SK-N-MC (cell line): ENCODE measurements around the gene XXYLT1.

ENCODE experiments used
- EZH2 ChIP-seq: fragments of 200-600 bp; sonication (generic); IDR thresholded peaks from one replicate; pipeline ENCODE4 v1.6.1; 2017; ENCODE audit warnings: antibody characterized with exemption
- FOXP2 ChIP-seq: optimal IDR thresholded peaks from 2 replicates; pipeline ENCODE3; 2011; ENCODE audit warnings: mild to moderate bottlenecking, moderate library complexity; ENCODE audit not compliant: insufficient read depth; ENCODE audit errors: extremely low read length, control extremely low read depth
- POLR2AphosphoS5 ChIP-seq: IDR thresholded peaks from 2 replicates; pipeline ENCODE4 v1.6.1; 2012; ENCODE audit warnings: mild to moderate bottlenecking, low read depth, low read length, borderline replicate concordance

DNA sequence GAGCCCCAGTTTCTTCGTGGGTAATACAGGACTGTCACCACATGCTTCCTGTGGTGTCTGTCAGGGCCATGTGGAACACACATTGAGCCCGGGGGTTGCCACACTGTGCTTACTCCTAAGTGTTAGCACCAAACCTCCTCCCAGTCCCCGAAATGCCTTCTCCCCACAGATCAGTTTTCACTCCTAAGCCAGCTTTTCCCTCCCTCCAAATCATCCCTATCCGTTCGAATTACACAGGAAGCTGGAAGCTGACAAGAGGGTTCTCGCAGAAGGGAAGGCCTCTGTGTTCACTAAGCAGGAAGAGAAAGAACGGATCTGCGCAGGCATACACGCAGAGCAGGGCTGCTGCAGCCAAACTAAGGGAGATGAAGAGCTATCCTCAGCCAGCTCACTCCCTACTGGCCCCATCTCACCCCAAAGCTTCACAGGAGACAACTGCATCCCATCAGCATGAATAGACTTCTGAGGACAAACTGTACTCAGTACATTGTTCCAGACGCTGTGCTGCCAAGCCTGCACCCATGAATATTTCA, 32.3 kb downstream of the XXYLT1 start:
- TF ChIP-seq EZH2 (no peak), POLR2AphosphoS5 (no peak), FOXP2 (no peak)
